ENCODE data around the gene SMCO1. TPM values are rescaled to one million over a fixed set of nuclear protein-coding genes. Genes with fewer than 3 reads are reported as not detected.
"Not testable (repeated sequence)": the region's sequence is repeated elsewhere in the genome, so short reads cannot be mapped to it uniquely, and the experiment has no call there.

SMCO1 gene
- total RNA-seq, 1 donor from 2014 or later = not detected

- no peak overlapping the region for H3K4me3 ChIP-seq (ENCODE audit: low read depth, low read length)
- H3K27me3 ChIP-seq (ENCODE audit: control insufficient read depth, insufficient read depth, low read length) = no peaks in the 10 kb centered on the region
- DNase-seq (ENCODE audit: low read depth) (peak; percentile 55), FAIRE-seq (no peak)
- H3K36me3 ChIP-seq (ENCODE audit: control insufficient read depth, insufficient read depth, low read length) = no peaks in the 10 kb centered on the region
- no peak for TF ChIP-seq CTCF (IDR thresholded peaks at IDR 0.05; ENCODE audit: insufficient read depth, low read length, severe bottlenecking)
Measured at GRCh38 chr3:196513697-196514349, 1.3 kb downstream of the SMCO1 start.

GRCh38 chr3:196511646-196512425, 3.3 kb downstream of the SMCO1 start:
- H3K4me3 ChIP-seq (ENCODE audit: low read depth, low read length); FAIRE-seq; H3K27me3 ChIP-seq (ENCODE audit: control insufficient read depth, insufficient read depth, low read length); H3K36me3 ChIP-seq (ENCODE audit: control insufficient read depth, insufficient read depth, low read length): not testable (repeated sequence)
- peak; percentile 75 for DNase-seq (ENCODE audit: low read depth)

- not testable (repeated sequence) for DNase-seq (ENCODE audit: low read depth); FAIRE-seq; H3K36me3 ChIP-seq (ENCODE audit: control insufficient read depth, insufficient read depth, low read length); H3K4me3 ChIP-seq (ENCODE audit: low read depth, low read length); H3K27me3 ChIP-seq (ENCODE audit: control insufficient read depth, insufficient read depth, low read length)
Measured at GRCh38 chr3:196511108-196511507, 4.0 kb downstream of the SMCO1 start.

- H3K27me3 ChIP-seq (ENCODE audit: control insufficient read depth, insufficient read depth, low read length) = no peaks in the 10 kb centered on the region
- no peak for TF ChIP-seq CTCF (IDR thresholded peaks at IDR 0.05; ENCODE audit: insufficient read depth, low read length, severe bottlenecking)
- FAIRE-seq = no peak
- DNase-seq (ENCODE audit: low read depth) = no peak
- no peak overlapping the region for H3K4me3 ChIP-seq (ENCODE audit: low read depth, low read length)
- no peaks in the 10 kb centered on the region for H3K36me3 ChIP-seq (ENCODE audit: control insufficient read depth, insufficient read depth, low read length)
Measured at GRCh38 chr3:196506687-196507086, 8.5 kb downstream of the SMCO1 start.

GRCh38 chr3:196504556-196504955, 10.6 kb downstream of the SMCO1 start:
- Histone ChIP-seq H3K4me3 (ENCODE audit: low read depth, low read length) (no peak overlapping the region), H3K27me3 (ENCODE audit: control insufficient read depth, insufficient read depth, low read length) (no peaks in the 10 kb centered on the region), H3K36me3 (ENCODE audit: control insufficient read depth, insufficient read depth, low read length) (no peaks in the 10 kb centered on the region)
- FAIRE-seq (no peak), DNase-seq (ENCODE audit: low read depth) (no peak)
- no peak for TF ChIP-seq CTCF (IDR thresholded peaks at IDR 0.05; ENCODE audit: insufficient read depth, low read length, severe bottlenecking)

GRCh38 chr3:196504077-196504398, 11.1 kb downstream of the SMCO1 start:
- DNase-seq (ENCODE audit: low read depth); FAIRE-seq; H3K27me3 ChIP-seq (ENCODE audit: control insufficient read depth, insufficient read depth, low read length); H3K36me3 ChIP-seq (ENCODE audit: control insufficient read depth, insufficient read depth, low read length): not testable (repeated sequence)
- H3K4me3 ChIP-seq (ENCODE audit: low read depth, low read length) = peak overlapping the region; percentile 79

GRCh38 chr3:196503196-196504076, 11.7 kb downstream of the SMCO1 start, which contains the start of gene RNF168:
Gene RNF168, minus strand, starts transcription at chr3:196503768. Its CDS starts 595 bp downstream, at chr3:196503173.
- no peaks in the 10 kb centered on the region for H3K36me3 ChIP-seq (ENCODE audit: control insufficient read depth, insufficient read depth, low read length)
- no peak for TF ChIP-seq CTCF (IDR thresholded peaks at IDR 0.05; ENCODE audit: insufficient read depth, low read length, severe bottlenecking)
- peak within 1 kb of the TSS; percentile 79 for H3K4me3 ChIP-seq (ENCODE audit: low read depth, low read length)
- DNase-seq (ENCODE audit: low read depth) (peak; percentile 84), FAIRE-seq (no peak)
- H3K27me3 ChIP-seq (ENCODE audit: control insufficient read depth, insufficient read depth, low read length) = no peaks in the 10 kb centered on the region

Measured in bronchial epithelial cell (primary cell).